Mucosa of descending colon (tissue), 3 donors: ENCODE data around the gene WHRN. TPM values are rescaled to one million over a fixed set of nuclear protein-coding genes. Genes with fewer than 3 reads are reported as not detected.

Experiments
- ATAC-seq: fragments of 200-7000 bp; cut with Tn5 transposase; one replicate; pipeline ENCODE4 v1.9.1; 2020; ENCODE audit warnings: mild to moderate bottlenecking, moderate library complexity
- DNase-seq, 3 donors: peaks; one replicate each; pipeline ENCODE4 v3.0.0-alpha.2; 2020
- H3K36me3 ChIP-seq: fragments of 200-600 bp; one replicate; pipeline ENCODE4 v1.8.0; 2021; ENCODE audit warnings: low read depth, mild to moderate bottlenecking
- H3K4me1 ChIP-seq: fragments of 200-600 bp; one replicate; pipeline ENCODE4 v1.8.0; 2021; ENCODE audit warnings: low read depth, mild to moderate bottlenecking
- H3K4me3 ChIP-seq: fragments of 200-600 bp; one replicate; pipeline ENCODE4 v1.8.0; 2021; ENCODE audit warnings: mild to moderate bottlenecking
- H3K9me3 ChIP-seq: fragments of 200-600 bp; one replicate; pipeline ENCODE4 v1.8.0; 2021; ENCODE audit warnings: mild to moderate bottlenecking
- CTCF ChIP-seq: fragments of 200-600 bp; IDR thresholded peaks from one replicate; pipeline ENCODE4 v1.8.0; 2022; ENCODE audit warnings: antibody characterized with exemption, mild to moderate bottlenecking
- intact Hi-C, 2 donors: fragments of 100-400 bp; cut with DNase I in 1 of 2; cut with micrococcal nuclease in 1 of 2; formaldehyde crosslinking; loops; one replicate each; pipeline versions ENCODE4 v1.11.0 to v1.11.1; 2022; cut with DNase I, micrococcal nuclease
- total RNA-seq, 3 donors: library from RNA; stranded (reverse); fragmentation: NEBNext Ultra II Directional in 2 of 3; extraction: Animal tissue kit (Norgen Biotek cat#: 25700) in 2 of 3; gene quantifications; one replicate each; pipeline versions ENCODE4 v1.2.1 to v1.2.4, GENCODE V29; 2021 to 2023
- donor health status: DM: no; HTN: no; CAD: no; lungs with moderate emphysema.
- donor health status: DM: no; HTN: no; CAD: no.
- donor health status: DM: no; HTN: yes; CAD: no.

The WHRN gene
- total RNA-seq, 3 donors from 2014 or later = 2.8 to 19.1 (median 4.7) TPM

- DNase-seq = no peak
- Histone ChIP-seq H3K4me3 (no peak overlapping the region), H3K4me1 (no peaks in the 10 kb centered on the region), H3K9me3 (no peaks in the 10 kb centered on the region), H3K36me3 (no peaks in the 10 kb centered on the region)
- no peak for TF ChIP-seq CTCF
- intact Hi-C loops = loop anchor here in 1 of 2 donors (10.0 kb wide), 1 partner anchor 89 kb away; no protein-coding TSS in a partner anchor
- ATAC-seq = no peak
These were observed 11.6 kb downstream of the WHRN start for GRCh38 chr9:114493521-114494184.

- H3K36me3 ChIP-seq = no peaks in the 10 kb centered on the region
- no peak overlapping the region for H3K4me3 ChIP-seq
- DNase-seq (no peak), ATAC-seq (no peak)
- H3K4me1 ChIP-seq = no peaks in the 10 kb centered on the region
- intact Hi-C loops = loop anchor here in 1 of 2 donors (10.0 kb wide), 1 partner anchor 88 kb away; no protein-coding TSS in a partner anchor
- no peak for TF ChIP-seq CTCF
- H3K9me3 ChIP-seq = no peaks in the 10 kb centered on the region
These were observed 12.3 kb downstream of the WHRN start for GRCh38 chr9:114492991-114493390.

- Histone ChIP-seq H3K9me3 (no peaks in the 10 kb centered on the region), H3K4me3 (no peak overlapping the region), H3K36me3 (no peaks in the 10 kb centered on the region), H3K4me1 (no peaks in the 10 kb centered on the region)
- TF ChIP-seq CTCF = no peak
- DNase-seq (no peak), ATAC-seq (no peak)
- intact Hi-C loops = loop anchor here in 1 of 2 donors (10.0 kb wide), 1 partner anchor 87 kb away; no protein-coding TSS in a partner anchor
These were observed 13.8 kb downstream of the WHRN start for GRCh38 chr9:114491430-114492003.

- no peak for ATAC-seq
These were observed 15.3 kb downstream of the WHRN start for GRCh38 chr9:114489928-114490327.

GRCh38 chr9:114488398-114489129, 16.7 kb downstream of the WHRN start:
- no peaks in the 10 kb centered on the region for H3K36me3 ChIP-seq
- no peaks in the 10 kb centered on the region for H3K9me3 ChIP-seq
- ATAC-seq (peak; percentile 73), DNase-seq (no peak)
- H3K4me3 ChIP-seq = no peak overlapping the region
- H3K4me1 ChIP-seq = no peaks in the 10 kb centered on the region
- TF ChIP-seq CTCF = no peak
- intact Hi-C loops = no loop called here

More at GRCh38 chr9:114489928-114490327, 15.3 kb downstream of the WHRN start:
- Histone ChIP-seq H3K4me1 (no peaks in the 10 kb centered on the region), H3K9me3 (no peaks in the 10 kb centered on the region), H3K4me3 (no peak overlapping the region), H3K36me3 (no peaks in the 10 kb centered on the region)
- intact Hi-C loops = loop anchor here in 1 of 2 donors (10.0 kb wide), 1 partner anchor 85 kb away; no protein-coding TSS in a partner anchor
- TF ChIP-seq CTCF = no peak
- no peak for DNase-seq
